AML-193 (cell line): ENCODE results near the gene UTP20.
"Not testable (repeated sequence)": the region's sequence is repeated elsewhere in the genome, so short reads cannot be mapped to it uniquely, and the experiment has no call there.

ENCODE experiments used
- DNase-seq, 2 experiments: peaks; one replicate each; lab custom pipeline; 2025; lab: John Stamatoyannopoulos, UW

The UTP20 gene

GRCh38 chr12:101327051-101327450 is 47.1 kb downstream of the UTP20 start:
- DNase-seq = no peak

GRCh38 chr12:101327546-101327945 is 47.6 kb downstream of the UTP20 start:
- no peak for DNase-seq

- no peak for DNase-seq
These were observed 49.0 kb downstream of the UTP20 start for GRCh38 chr12:101328917-101329316.

- no peak for DNase-seq
These were observed 50.7 kb downstream of the UTP20 start for GRCh38 chr12:101330631-101331030.

- no peak for DNase-seq
These were observed 56.5 kb downstream of the UTP20 start for GRCh38 chr12:101336437-101336836.

GRCh38 chr12:101338087-101338486 is 58.2 kb downstream of the UTP20 start:
- no peak for DNase-seq

GRCh38 chr12:101343893-101344292 is 64.0 kb downstream of the UTP20 start:
- no peak for DNase-seq

- DNase-seq = no peak
These were observed 71.8 kb downstream of the UTP20 start for GRCh38 chr12:101351682-101352081.

GRCh38 chr12:101356794-101357193 is 76.9 kb downstream of the UTP20 start:
- DNase-seq = peak in 1 of 2 experiments; percentile 2

- DNase-seq = no peak
These were observed 81.5 kb downstream of the UTP20 start for GRCh38 chr12:101361455-101361854.

GRCh38 chr12:101368016-101368415 is 88.1 kb downstream of the UTP20 start:
- DNase-seq = no peak

GRCh38 chr12:101372431-101372830 is 92.5 kb downstream of the UTP20 start:
- DNase-seq = no peak

- DNase-seq = no peak
These were observed 95.7 kb downstream of the UTP20 start for GRCh38 chr12:101375573-101375972.

- DNase-seq = no peak
These were observed 99.2 kb downstream of the UTP20 start for GRCh38 chr12:101379149-101379548.

GRCh38 chr12:101391181-101391580 is 111.3 kb downstream of the UTP20 start:
- DNase-seq = not testable (repeated sequence)

- no peak for DNase-seq
These were observed 127.1 kb downstream of the UTP20 start for GRCh38 chr12:101407049-101407435.

GRCh38 chr12:101407436-101408345 is 127.8 kb downstream of the UTP20 start, which contains the start of gene ARL1:
Gene ARL1, minus strand, starts transcription at chr12:101407772. Its CDS starts 127 bp downstream, at chr12:101407645.
- DNase-seq = peak; percentile 71 to 76

- not testable (repeated sequence) for DNase-seq
These were observed 130.3 kb downstream of the UTP20 start for GRCh38 chr12:101410169-101410568.

- peak; percentile 68 to 72 for DNase-seq
These were observed 134.7 kb downstream of the UTP20 start for GRCh38 chr12:101414533-101415119.

- no peak for DNase-seq
These were observed 135.3 kb downstream of the UTP20 start for GRCh38 chr12:101415228-101415627.

- not testable (repeated sequence) for DNase-seq
These were observed 142.2 kb downstream of the UTP20 start for GRCh38 chr12:101422066-101422465.

- DNase-seq = no peak
These were observed 144.7 kb downstream of the UTP20 start for GRCh38 chr12:101424620-101425019.

- peak; percentile 52 to 67 for DNase-seq
These were observed 150.6 kb downstream of the UTP20 start for GRCh38 chr12:101430456-101430855.
